ENCODE data around the gene AMZ1. TPM values are rescaled to one million over a fixed set of nuclear protein-coding genes. Genes with fewer than 3 reads are reported as not detected.

Gene AMZ1
- total RNA-seq, 1 experiment from 2014 or later = 0.07 TPM

- no peak overlapping the region for H3K4me3 ChIP-seq (ENCODE audit: insufficient read depth, low read depth, low read length)
Observed at GRCh38 chr7:2659556-2660358, 28.2 kb upstream of the AMZ1 start.

GRCh38 chr7:2660359-2661095 is 27.5 kb upstream of the AMZ1 start:
- no peaks in the 10 kb centered on the region for H3K27me3 ChIP-seq (ENCODE audit: control insufficient read depth, insufficient read depth, low read length)
- H3K36me3 ChIP-seq (replicated peaks; ENCODE audit: control insufficient read depth, insufficient read depth, low read length) = peaks cover 10% of the 10 kb centered on the region
- no peak overlapping the region for H3K4me3 ChIP-seq (ENCODE audit: insufficient read depth, low read depth, low read length)
- peak; percentile 82 for DNase-seq

More at GRCh38 chr7:2659556-2660358, 28.2 kb upstream of the AMZ1 start:
- Histone ChIP-seq H3K36me3 (replicated peaks; ENCODE audit: control insufficient read depth, insufficient read depth, low read length) (peaks cover 14% of the 10 kb centered on the region), H3K27me3 (ENCODE audit: control insufficient read depth, insufficient read depth, low read length) (no peaks in the 10 kb centered on the region)
- no peak for DNase-seq

- no peak overlapping the region for H3K4me3 ChIP-seq (ENCODE audit: insufficient read depth, low read depth, low read length)
- no peak for DNase-seq
- no peaks in the 10 kb centered on the region for H3K27me3 ChIP-seq (ENCODE audit: control insufficient read depth, insufficient read depth, low read length)
- peaks cover 7% of the 10 kb centered on the region for H3K36me3 ChIP-seq (replicated peaks; ENCODE audit: control insufficient read depth, insufficient read depth, low read length)
Observed at GRCh38 chr7:2661096-2661449, 26.9 kb upstream of the AMZ1 start.

GRCh38 chr7:2661602-2662272 is 26.3 kb upstream of the AMZ1 start:
- peaks cover 2% of the 10 kb centered on the region for H3K36me3 ChIP-seq (replicated peaks; ENCODE audit: control insufficient read depth, insufficient read depth, low read length)
- H3K4me3 ChIP-seq (ENCODE audit: insufficient read depth, low read depth, low read length) = no peak overlapping the region
- H3K27me3 ChIP-seq (ENCODE audit: control insufficient read depth, insufficient read depth, low read length) = no peaks in the 10 kb centered on the region
- DNase-seq = no peak

GRCh38 chr7:2662273-2663120 is 25.5 kb upstream of the AMZ1 start:
- no peaks in the 10 kb centered on the region for H3K27me3 ChIP-seq (ENCODE audit: control insufficient read depth, insufficient read depth, low read length)
- H3K36me3 ChIP-seq (replicated peaks; ENCODE audit: control insufficient read depth, insufficient read depth, low read length) = peaks cover 2% of the 10 kb centered on the region
- no peak for DNase-seq
- no peak overlapping the region for H3K4me3 ChIP-seq (ENCODE audit: insufficient read depth, low read depth, low read length)

- Histone ChIP-seq H3K36me3 (replicated peaks; ENCODE audit: control insufficient read depth, insufficient read depth, low read length) (peaks cover under 1% of the 10 kb centered on the region), H3K27me3 (ENCODE audit: control insufficient read depth, insufficient read depth, low read length) (no peaks in the 10 kb centered on the region), H3K4me3 (ENCODE audit: insufficient read depth, low read depth, low read length) (no peak overlapping the region)
- no peak for DNase-seq
Observed at GRCh38 chr7:2663121-2663886, 24.7 kb upstream of the AMZ1 start.

GRCh38 chr7:2663960-2664359 is 24.0 kb upstream of the AMZ1 start:
- no peak overlapping the region for H3K4me3 ChIP-seq (ENCODE audit: insufficient read depth, low read depth, low read length)
- no peaks in the 10 kb centered on the region; the same call in none of the 2 replicates for H3K36me3 ChIP-seq (replicated peaks; ENCODE audit: control insufficient read depth, insufficient read depth, low read length)
- H3K27me3 ChIP-seq (ENCODE audit: control insufficient read depth, insufficient read depth, low read length) = no peaks in the 10 kb centered on the region
- no peak for DNase-seq

- DNase-seq = peak; percentile 81
- H3K27me3 ChIP-seq (ENCODE audit: control insufficient read depth, insufficient read depth, low read length) = no peaks in the 10 kb centered on the region
Observed at GRCh38 chr7:2665359-2665791, 22.6 kb upstream of the AMZ1 start.

GRCh38 chr7:2666155-2666554 is 21.8 kb upstream of the AMZ1 start:
- Histone ChIP-seq H3K27me3 (ENCODE audit: control insufficient read depth, insufficient read depth, low read length) (no peaks in the 10 kb centered on the region), H3K36me3 (replicated peaks; ENCODE audit: control insufficient read depth, insufficient read depth, low read length) (no peaks in the 10 kb centered on the region; the same call in none of the 2 replicates), H3K4me3 (ENCODE audit: insufficient read depth, low read depth, low read length) (no peak overlapping the region)
- no peak for DNase-seq

More at GRCh38 chr7:2665359-2665791, 22.6 kb upstream of the AMZ1 start:
- Histone ChIP-seq H3K4me3 (ENCODE audit: insufficient read depth, low read depth, low read length) (no peak overlapping the region), H3K36me3 (replicated peaks; ENCODE audit: control insufficient read depth, insufficient read depth, low read length) (no peaks in the 10 kb centered on the region; the same call in none of the 2 replicates)

GRCh38 chr7:2666588-2667250 is 21.3 kb upstream of the AMZ1 start:
- DNase-seq = no peak
- no peak overlapping the region for H3K4me3 ChIP-seq (ENCODE audit: insufficient read depth, low read depth, low read length)
- H3K27me3 ChIP-seq (ENCODE audit: control insufficient read depth, insufficient read depth, low read length) = no peaks in the 10 kb centered on the region
- H3K36me3 ChIP-seq (replicated peaks; ENCODE audit: control insufficient read depth, insufficient read depth, low read length) = no peaks in the 10 kb centered on the region; the same call in none of the 2 replicates

- no peak for DNase-seq
- H3K27me3 ChIP-seq (ENCODE audit: control insufficient read depth, insufficient read depth, low read length) = no peaks in the 10 kb centered on the region
- H3K4me3 ChIP-seq (ENCODE audit: insufficient read depth, low read depth, low read length) = no peak overlapping the region
- H3K36me3 ChIP-seq (replicated peaks; ENCODE audit: control insufficient read depth, insufficient read depth, low read length) = no peaks in the 10 kb centered on the region
Observed at GRCh38 chr7:2667843-2668242, 20.2 kb upstream of the AMZ1 start.

GRCh38 chr7:2668401-2668800 is 19.6 kb upstream of the AMZ1 start:
- DNase-seq = no peak
- no peak overlapping the region for H3K4me3 ChIP-seq (ENCODE audit: insufficient read depth, low read depth, low read length)
- H3K36me3 ChIP-seq (replicated peaks; ENCODE audit: control insufficient read depth, insufficient read depth, low read length) = no peaks in the 10 kb centered on the region
- no peaks in the 10 kb centered on the region for H3K27me3 ChIP-seq (ENCODE audit: control insufficient read depth, insufficient read depth, low read length)

GRCh38 chr7:2670171-2670570 is 17.8 kb upstream of the AMZ1 start:
- no peaks in the 10 kb centered on the region for H3K36me3 ChIP-seq (replicated peaks; ENCODE audit: control insufficient read depth, insufficient read depth, low read length)
- no peak for DNase-seq
- H3K4me3 ChIP-seq (ENCODE audit: insufficient read depth, low read depth, low read length) = no peak overlapping the region
- H3K27me3 ChIP-seq (ENCODE audit: control insufficient read depth, insufficient read depth, low read length) = no peaks in the 10 kb centered on the region

Measured in H7 (cell line).